ENCODE results near the gene CCDC40.

DNA sequence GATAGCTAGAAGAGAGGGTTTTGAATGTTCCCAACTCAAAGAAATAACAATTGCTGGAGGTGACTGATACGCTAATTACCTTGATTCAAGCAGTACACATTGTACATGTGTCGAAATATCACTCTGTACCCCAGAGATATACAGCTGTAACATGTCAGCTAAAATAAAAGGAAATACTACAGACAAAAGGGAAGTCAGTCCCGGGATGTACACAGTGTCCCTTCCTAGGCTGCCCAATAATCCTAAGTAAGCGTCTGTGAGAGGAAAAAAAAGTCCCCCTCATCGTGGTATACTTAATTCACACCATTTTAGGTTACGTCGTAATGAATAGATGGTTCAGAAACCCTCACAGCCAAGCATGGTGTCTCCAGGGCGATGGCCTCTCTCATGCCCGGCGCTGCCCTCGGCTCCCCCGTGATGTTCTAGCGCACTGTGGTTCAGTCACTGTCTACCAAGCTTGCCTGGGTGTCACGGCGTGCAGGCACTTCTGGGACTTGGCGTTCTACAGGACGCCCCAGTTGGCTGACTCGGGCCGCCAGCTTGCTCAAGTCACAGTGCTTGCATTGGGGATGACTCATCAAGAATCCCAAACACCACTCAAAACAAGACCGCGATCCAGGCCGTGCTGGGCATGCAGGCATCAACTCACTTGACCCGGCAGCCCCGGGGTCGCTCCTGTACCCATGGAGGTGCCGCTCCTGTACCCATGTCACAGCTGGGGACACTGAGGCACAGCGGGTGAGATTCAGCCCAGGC lies 27.6 kb downstream of the CCDC40 start:
- no peak for TF ChIP-seq EZH2 (IDR thresholded peaks at IDR 0.05; ENCODE audit: insufficient read depth, poor library complexity, severe bottlenecking)
- no peak for TF ChIP-seq EZH2phosphoT487 (IDR thresholded peaks at IDR 0.05; ENCODE audit: insufficient read depth, low read depth)

All from GM23248 (cell line).